Neural progenitor cell (in vitro differentiated cells): Measurements from ENCODE around the gene ZNRF1. TPM values are rescaled to one million over a fixed set of nuclear protein-coding genes. Genes with fewer than 3 reads are reported as not detected.
"Not testable (repeated sequence)": the region's sequence is repeated elsewhere in the genome, so short reads cannot be mapped to it uniquely, and the experiment has no call there.

Source experiments
- DNase-seq: peaks from one replicate; pipeline ENCODE4 v3.0.0-alpha.2; 2016; ENCODE audit warnings: low spot score
- H2AFZ ChIP-seq: fragments of 200-600 bp; sonication (generic); replicated peaks from 2 replicates; pipeline ENCODE4 v1.6.1; 2016; ENCODE audit warnings: antibody characterized with exemption
- H3F3A ChIP-seq: fragments of 200-600 bp; sonication (generic); 2 replicates; pipeline ENCODE4 v1.6.1; 2016; ENCODE audit warnings: antibody characterized with exemption, low read depth
- H3K27ac ChIP-seq: fragments of 200-600 bp; sonication (generic); 2 replicates; pipeline ENCODE4 v1.5.1; 2016; ENCODE audit warnings: mild to moderate bottlenecking
- H3K27me3 ChIP-seq: fragments of 200-600 bp; sonication (generic); 2 replicates; pipeline ENCODE4 v1.6.1; 2016; ENCODE audit warnings: mild to moderate bottlenecking, moderate library complexity
- H3K36me3 ChIP-seq: fragments of 200-600 bp; sonication (generic); 2 replicates; pipeline ENCODE4 v1.5.1; 2016
- H3K4me1 ChIP-seq: fragments of 200-600 bp; sonication (generic); 2 replicates; pipeline ENCODE4 v1.6.1; 2016; ENCODE audit warnings: mixed run types
- H3K4me2 ChIP-seq: fragments of 200-600 bp; sonication (generic); 2 replicates; pipeline ENCODE4 v1.6.1; 2016
- H3K4me3 ChIP-seq: fragments of 200-600 bp; sonication (generic); 2 replicates; pipeline ENCODE4 v1.5.1; 2016
- H3K79me2 ChIP-seq: fragments of 200-600 bp; sonication (generic); 2 replicates; pipeline ENCODE4 v1.6.1; 2016; ENCODE audit warnings: low read depth
- H3K9ac ChIP-seq: fragments of 200-600 bp; sonication (generic); 2 replicates; pipeline ENCODE4 v1.6.1; 2016
- H3K9me3 ChIP-seq: fragments of 200-600 bp; sonication (generic); 2 replicates; pipeline ENCODE4 v1.5.1; 2016; ENCODE audit warnings: low read depth
- H4K20me1 ChIP-seq: fragments of 200-600 bp; sonication (generic); 2 replicates; pipeline ENCODE4 v1.6.1; 2016; ENCODE audit warnings: low read depth
- H3K27ac Mint-ChIP-seq: 3 replicates; pipeline ENCODE4 v1.8.0; 2021; ENCODE audit warnings: mixed read lengths
- H3K27me3 Mint-ChIP-seq: 2 replicates; pipeline ENCODE4 v1.8.0; 2022; ENCODE audit warnings: low read depth, mild to moderate bottlenecking, inconsistent platforms, moderate library complexity, mixed read lengths; ENCODE audit not compliant: insufficient read depth
- H3K36me3 Mint-ChIP-seq: 3 replicates; pipeline ENCODE4 v1.8.0; 2021; ENCODE audit warnings: mixed read lengths
- H3K4me1 Mint-ChIP-seq: 3 replicates; pipeline ENCODE4 v1.8.0; 2021; ENCODE audit warnings: mixed read lengths
- H3K4me3 Mint-ChIP-seq: 3 replicates; pipeline ENCODE4 v1.8.0; 2021; ENCODE audit warnings: mild to moderate bottlenecking, moderate library complexity, mixed read lengths
- H3K9me3 Mint-ChIP-seq: 3 replicates; pipeline ENCODE4 v1.8.0; 2020; ENCODE audit warnings: mixed read lengths
- CTCF ChIP-seq: fragments of 200-600 bp; sonication (generic); IDR thresholded peaks from 2 replicates; pipeline ENCODE4 v1.5.1; 2017; ENCODE audit warnings: antibody characterized with exemption, mild to moderate bottlenecking
- EZH2 ChIP-seq: fragments of 200-600 bp; sonication (generic); IDR thresholded peaks from 2 replicates; pipeline ENCODE4 v1.6.1; 2017; ENCODE audit warnings: antibody characterized with exemption, mild to moderate bottlenecking, moderate library complexity
- EZH2phosphoT487 ChIP-seq: fragments of 200-600 bp; sonication (generic); IDR thresholded peaks from 2 replicates; pipeline ENCODE4 v1.6.1; 2017; ENCODE audit warnings: antibody characterized with exemption
- total RNA-seq: library from RNA; depleted of rRNA; stranded (reverse); fragments of >200 nt; gene quantifications from 2 replicates; pipeline ENCODE4 v1.2.3, GENCODE V29; 2015; ENCODE audit warnings: low replicate concordance

ZNRF1 gene
- total RNA-seq, 1 donor from 2014 or later: 9.3 TPM

- Histone ChIP-seq H3K27ac (no peak overlapping the region), H3K4me1 (peaks cover 13% of the 10 kb centered on the region), H3K9me3 (no peaks in the 10 kb centered on the region), H3F3A (peaks cover 12% of the 10 kb centered on the region), H3K4me3 (no peak overlapping the region), H4K20me1 (no peaks in the 10 kb centered on the region), H2AFZ (no peak overlapping the region), H3K27me3 (no peaks in the 10 kb centered on the region), H3K4me2 (no peak overlapping the region), H3K36me3 (no peaks in the 10 kb centered on the region), H3K9ac (no peak overlapping the region), H3K79me2 (no peaks in the 10 kb centered on the region)
- TF ChIP-seq CTCF: no peak
- TF ChIP-seq EZH2phosphoT487: no peak
- TF ChIP-seq EZH2: no peak
- H3K4me3 Mint-ChIP-seq: no peak overlapping the region
- DNase-seq: no peak
- no peaks in the 10 kb centered on the region for H3K36me3 Mint-ChIP-seq
- peaks cover 3% of the 10 kb centered on the region for H3K27me3 Mint-ChIP-seq
- H3K27ac Mint-ChIP-seq: no peak overlapping the region
- H3K9me3 Mint-ChIP-seq: peaks cover 20% of the 10 kb centered on the region
- H3K4me1 Mint-ChIP-seq: no peaks in the 10 kb centered on the region
These were observed 123.8 kb downstream of the ZNRF1 start for GRCh38 chr16:75122609-75123008.

- no peak for TF ChIP-seq EZH2
- TF ChIP-seq CTCF: no peak
- no peak for TF ChIP-seq EZH2phosphoT487
- no peaks in the 10 kb centered on the region for H3K9me3 ChIP-seq
- H3K36me3 Mint-ChIP-seq: peaks cover 3% of the 10 kb centered on the region
These were observed 129.0 kb downstream of the ZNRF1 start for GRCh38 chr16:75127713-75128415.

GRCh38 chr16:75129421-75130149, 130.8 kb downstream of the ZNRF1 start:
- H3K4me2 ChIP-seq, H3K36me3 Mint-ChIP-seq, H3K27me3 Mint-ChIP-seq, H3K27ac Mint-ChIP-seq, H3K27ac ChIP-seq, H3K79me2 ChIP-seq, H2AFZ ChIP-seq, H3K27me3 ChIP-seq, H3K9ac ChIP-seq, H3K4me3 Mint-ChIP-seq, H4K20me1 ChIP-seq, H3F3A ChIP-seq, H3K36me3 ChIP-seq, H3K4me1 ChIP-seq, H3K4me3 ChIP-seq, DNase-seq, H3K4me1 Mint-ChIP-seq, H3K9me3 ChIP-seq: not testable (repeated sequence)
- peaks cover 28% of the 10 kb centered on the region for H3K9me3 Mint-ChIP-seq

More at GRCh38 chr16:75127713-75128415, 129.0 kb downstream of the ZNRF1 start:
- Histone ChIP-seq H3K9ac (no peak overlapping the region), H3K79me2 (no peaks in the 10 kb centered on the region), H3K27me3 (no peaks in the 10 kb centered on the region), H3K27ac (no peak overlapping the region), H4K20me1 (no peaks in the 10 kb centered on the region), H3K4me3 (no peak overlapping the region), H3F3A (no peaks in the 10 kb centered on the region), H3K4me1 (no peaks in the 10 kb centered on the region), H3K4me2 (no peak overlapping the region), H2AFZ (no peak overlapping the region), H3K36me3 (no peaks in the 10 kb centered on the region)
- H3K9me3 Mint-ChIP-seq: peaks cover 28% of the 10 kb centered on the region
- DNase-seq: no peak
- no peak overlapping the region for H3K4me3 Mint-ChIP-seq
- peaks cover 3% of the 10 kb centered on the region for H3K27me3 Mint-ChIP-seq
- H3K27ac Mint-ChIP-seq: no peak overlapping the region
- H3K4me1 Mint-ChIP-seq: peaks cover 2% of the 10 kb centered on the region
